ENCODE data around the gene GBP2. TPM values are rescaled to one million over a fixed set of nuclear protein-coding genes. Genes with fewer than 3 reads are reported as not detected.

The GBP2 gene
- total RNA-seq, 4 donors from 2014 or later, result 52.7 to 86.6 (median 62.7) TPM

- Histone ChIP-seq H3K4me1 (no peaks in the 10 kb centered on the region), H3K27ac (no peak overlapping the region), H3K9me3 (no peaks in the 10 kb centered on the region), H3K4me3 (no peak overlapping the region), H3K27me3 (no peaks in the 10 kb centered on the region), H3K36me3 (no peaks in the 10 kb centered on the region)
- TF ChIP-seq POLR2A (IDR thresholded peaks at IDR 0.05), result no peak
- TF ChIP-seq, protein P1, sequence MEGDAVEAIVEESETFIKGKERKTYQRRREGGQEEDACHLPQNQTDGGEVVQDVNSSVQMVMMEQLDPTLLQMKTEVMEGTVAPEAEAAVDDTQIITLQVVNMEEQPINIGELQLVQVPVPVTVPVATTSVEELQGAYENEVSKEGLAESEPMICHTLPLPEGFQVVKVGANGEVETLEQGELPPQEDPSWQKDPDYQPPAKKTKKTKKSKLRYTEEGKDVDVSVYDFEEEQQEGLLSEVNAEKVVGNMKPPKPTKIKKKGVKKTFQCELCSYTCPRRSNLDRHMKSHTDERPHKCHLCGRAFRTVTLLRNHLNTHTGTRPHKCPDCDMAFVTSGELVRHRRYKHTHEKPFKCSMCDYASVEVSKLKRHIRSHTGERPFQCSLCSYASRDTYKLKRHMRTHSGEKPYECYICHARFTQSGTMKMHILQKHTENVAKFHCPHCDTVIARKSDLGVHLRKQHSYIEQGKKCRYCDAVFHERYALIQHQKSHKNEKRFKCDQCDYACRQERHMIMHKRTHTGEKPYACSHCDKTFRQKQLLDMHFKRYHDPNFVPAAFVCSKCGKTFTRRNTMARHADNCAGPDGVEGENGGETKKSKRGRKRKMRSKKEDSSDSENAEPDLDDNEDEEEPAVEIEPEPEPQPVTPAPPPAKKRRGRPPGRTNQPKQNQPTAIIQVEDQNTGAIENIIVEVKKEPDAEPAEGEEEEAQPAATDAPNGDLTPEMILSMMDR (IDR thresholded peaks at IDR 0.05), result no peak
- DNase-seq, result no peak
Observed at GRCh38 chr1:89169166-89169565, 43.3 kb upstream of the GBP2 start.

GRCh38 chr1:89167590-89168230 lies 41.8 kb upstream of the GBP2 start:
- Histone ChIP-seq H3K27me3 (no peaks in the 10 kb centered on the region), H3K4me1 (no peaks in the 10 kb centered on the region), H3K4me3 (no peak overlapping the region), H3K9me3 (no peaks in the 10 kb centered on the region), H3K36me3 (no peaks in the 10 kb centered on the region), H3K27ac (no peak overlapping the region)
- no peak for DNase-seq
- TF ChIP-seq POLR2A (IDR thresholded peaks at IDR 0.05), result no peak
- TF ChIP-seq, protein P1 (IDR thresholded peaks at IDR 0.05), result no peak

DNA sequence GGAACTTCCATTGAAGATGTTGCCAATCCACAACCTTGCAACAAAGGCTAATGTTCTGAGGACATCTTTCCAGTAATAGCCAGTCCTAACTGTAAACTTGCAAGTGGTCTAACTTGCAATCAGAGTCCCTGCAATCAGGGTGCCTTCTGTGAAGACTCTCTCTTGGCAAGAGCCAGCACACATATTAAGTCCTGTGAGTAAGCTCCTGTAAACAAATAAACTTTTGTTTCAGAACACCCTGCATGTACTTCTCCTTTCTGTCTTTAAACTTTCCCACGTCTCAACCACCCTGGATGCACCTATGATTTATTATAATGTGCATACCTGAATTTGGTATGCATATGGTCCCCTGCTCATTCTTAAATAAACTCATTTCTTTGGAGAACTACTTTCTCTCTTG lies 40.8 kb upstream of the GBP2 start:
- no peak overlapping the region for H3K4me3 ChIP-seq
- no peak overlapping the region for H3K27ac ChIP-seq
- no peaks in the 10 kb centered on the region for H3K4me1 ChIP-seq
- no peak for DNase-seq
- no peaks in the 10 kb centered on the region for H3K27me3 ChIP-seq
- no peaks in the 10 kb centered on the region for H3K9me3 ChIP-seq
- H3K36me3 ChIP-seq, result no peaks in the 10 kb centered on the region
- no peak for TF ChIP-seq POLR2A (IDR thresholded peaks at IDR 0.05)
- TF ChIP-seq, protein P1 (IDR thresholded peaks at IDR 0.05), result no peak

- no peak overlapping the region for H3K27ac ChIP-seq
- no peaks in the 10 kb centered on the region for H3K9me3 ChIP-seq
- no peak for TF ChIP-seq POLR2A (IDR thresholded peaks at IDR 0.05)
- TF ChIP-seq, protein P1 (IDR thresholded peaks at IDR 0.05), result no peak
- no peaks in the 10 kb centered on the region for H3K27me3 ChIP-seq
- no peaks in the 10 kb centered on the region for H3K4me1 ChIP-seq
- no peaks in the 10 kb centered on the region for H3K36me3 ChIP-seq
- DNase-seq, result no peak
- no peak overlapping the region for H3K4me3 ChIP-seq
Observed at GRCh38 chr1:89165811-89166210, 39.9 kb upstream of the GBP2 start.

GRCh38 chr1:89151047-89151446 lies 25.1 kb upstream of the GBP2 start:
- no peak overlapping the region for H3K4me3 ChIP-seq
- no peak for DNase-seq
- no peaks in the 10 kb centered on the region for H3K9me3 ChIP-seq
- no peaks in the 10 kb centered on the region for H3K36me3 ChIP-seq
- no peaks in the 10 kb centered on the region for H3K27me3 ChIP-seq
- no peak overlapping the region for H3K27ac ChIP-seq
- no peak for TF ChIP-seq POLR2A (IDR thresholded peaks at IDR 0.05)
- TF ChIP-seq, protein P1 (IDR thresholded peaks at IDR 0.05), result no peak
- no peaks in the 10 kb centered on the region for H3K4me1 ChIP-seq

- TF ChIP-seq, protein P1 (IDR thresholded peaks at IDR 0.05), result no peak
- no peak for TF ChIP-seq POLR2A (IDR thresholded peaks at IDR 0.05)
- Histone ChIP-seq H3K4me1 (no peaks in the 10 kb centered on the region), H3K36me3 (no peaks in the 10 kb centered on the region), H3K9me3 (no peaks in the 10 kb centered on the region), H3K27ac (no peak overlapping the region), H3K27me3 (no peaks in the 10 kb centered on the region), H3K4me3 (no peak overlapping the region)
- DNase-seq, result no peak
Observed at GRCh38 chr1:89149976-89150375, 24.1 kb upstream of the GBP2 start.

Measured in Peyer's patch (tissue), 4 donors.